PFSK-1 (cell line): ENCODE data around the gene MAPKAPK3.

ENCODE experiments used
- FOXP2 ChIP-seq: optimal IDR thresholded peaks from 2 replicates; pipeline ENCODE3; 2011; ENCODE audit warnings: borderline replicate concordance, control low read depth, inconsistent platforms; ENCODE audit not compliant: insufficient read depth; ENCODE audit errors: extremely low read length, extremely low read depth
- POLR2AphosphoS5 ChIP-seq: IDR thresholded peaks from 2 replicates; pipeline ENCODE4 v1.6.1; 2012; ENCODE audit warnings: low read depth, mild to moderate bottlenecking, control low read depth, low read length, moderate library complexity
- SIN3A ChIP-seq: IDR thresholded peaks from 2 replicates; pipeline ENCODE4 v1.6.1; 2012; ENCODE audit warnings: mild to moderate bottlenecking, low read length, moderate library complexity, borderline replicate concordance; ENCODE audit not compliant: insufficient read depth
- TAF1 ChIP-seq: IDR thresholded peaks from 2 replicates; pipeline ENCODE4 v1.6.1; 2012; ENCODE audit warnings: low read length, control low read depth, borderline replicate concordance; ENCODE audit not compliant: insufficient read depth
- TF ChIP-seq, protein P1 (sequence below), 2 experiments: IDR thresholded peaks; 2 replicates each; pipeline versions ENCODE4 v1.6.1 to v1.8.0; 2011 to 2012; ENCODE audit warnings: low read depth in 2 of 2, low read length in 2 of 2, control low read depth in 1 of 2, inconsistent platforms in 1 of 2, mild to moderate bottlenecking in 1 of 2, moderate library complexity in 1 of 2; ENCODE audit not compliant: insufficient read depth in 1 of 2

The MAPKAPK3 gene

DNA sequence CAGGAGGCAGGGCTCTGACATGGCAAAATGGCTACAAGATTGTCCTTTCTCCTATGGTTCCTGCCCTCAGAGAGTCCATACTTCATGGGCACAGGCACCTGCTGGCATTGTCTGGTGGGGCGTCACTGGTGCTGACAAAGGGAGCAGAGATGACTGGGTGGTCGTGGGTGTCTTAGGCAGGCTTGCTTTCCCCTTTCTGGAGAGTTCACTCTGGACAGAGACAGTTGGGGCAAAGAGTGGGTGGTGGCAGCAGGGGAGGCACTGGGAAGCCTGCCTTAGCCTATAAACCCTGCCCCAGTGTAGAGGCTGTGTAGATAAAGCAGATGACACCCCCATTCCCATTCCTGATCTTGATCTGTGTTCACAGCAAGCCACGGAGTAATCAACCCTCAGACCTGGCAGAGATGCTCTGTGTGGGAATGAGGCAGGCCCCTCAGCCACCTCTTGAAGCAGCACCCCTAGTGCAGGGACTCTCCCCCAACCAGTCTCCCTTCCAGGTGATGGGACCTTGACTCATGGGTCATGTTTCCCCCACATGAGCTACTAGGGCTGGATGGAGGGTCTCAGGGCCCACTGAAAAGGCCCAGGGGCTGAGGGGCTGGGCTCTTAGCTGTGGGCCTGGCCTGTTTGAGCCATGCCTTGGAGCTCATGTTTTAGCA lies 37.1 kb downstream of the MAPKAPK3 start:
- no peak for TF ChIP-seq FOXP2

DNA sequence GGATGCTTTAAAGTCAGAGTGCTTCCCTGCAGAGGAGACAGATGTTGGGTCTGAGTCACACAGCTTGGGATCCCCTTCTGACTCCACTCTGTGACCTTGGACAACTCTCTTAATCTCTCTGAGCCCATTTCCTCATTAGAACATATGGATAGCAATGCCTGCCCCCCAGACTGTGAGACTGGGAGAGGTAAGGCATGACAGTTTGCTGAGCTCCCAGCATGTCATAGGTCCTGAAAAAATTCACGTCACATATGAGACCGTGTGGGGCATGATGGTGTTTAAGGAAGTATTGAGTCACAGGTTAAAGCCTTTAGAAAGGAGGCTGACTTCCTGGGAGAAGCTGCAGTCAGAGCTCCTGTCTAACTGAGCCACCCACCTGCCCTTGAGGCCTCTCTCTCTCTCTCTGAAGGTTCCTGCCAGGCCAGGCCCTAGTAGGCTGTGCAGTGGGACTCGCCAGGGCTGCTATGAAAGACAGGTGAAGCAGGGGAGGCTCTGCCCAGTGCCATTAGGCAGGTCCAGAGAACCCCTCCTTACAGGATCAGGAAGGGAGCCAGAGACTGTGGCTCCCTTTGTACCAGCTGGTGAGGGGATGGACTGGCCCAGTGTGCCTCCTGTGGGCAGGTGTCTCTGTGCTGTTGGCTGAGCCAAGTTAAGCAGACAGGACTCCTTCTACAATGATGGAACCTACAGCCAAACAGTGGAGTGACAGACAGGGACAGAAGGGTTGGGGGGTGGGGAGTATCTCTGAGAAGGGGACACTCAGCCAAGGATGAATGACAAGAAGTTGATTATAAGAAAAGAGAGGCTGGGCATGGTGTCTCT lies 38.3 kb downstream of the MAPKAPK3 start:
- TF ChIP-seq FOXP2 (no peak), TAF1 (no peak), POLR2AphosphoS5 (no peak), SIN3A (no peak)
- TF ChIP-seq, protein P1, sequence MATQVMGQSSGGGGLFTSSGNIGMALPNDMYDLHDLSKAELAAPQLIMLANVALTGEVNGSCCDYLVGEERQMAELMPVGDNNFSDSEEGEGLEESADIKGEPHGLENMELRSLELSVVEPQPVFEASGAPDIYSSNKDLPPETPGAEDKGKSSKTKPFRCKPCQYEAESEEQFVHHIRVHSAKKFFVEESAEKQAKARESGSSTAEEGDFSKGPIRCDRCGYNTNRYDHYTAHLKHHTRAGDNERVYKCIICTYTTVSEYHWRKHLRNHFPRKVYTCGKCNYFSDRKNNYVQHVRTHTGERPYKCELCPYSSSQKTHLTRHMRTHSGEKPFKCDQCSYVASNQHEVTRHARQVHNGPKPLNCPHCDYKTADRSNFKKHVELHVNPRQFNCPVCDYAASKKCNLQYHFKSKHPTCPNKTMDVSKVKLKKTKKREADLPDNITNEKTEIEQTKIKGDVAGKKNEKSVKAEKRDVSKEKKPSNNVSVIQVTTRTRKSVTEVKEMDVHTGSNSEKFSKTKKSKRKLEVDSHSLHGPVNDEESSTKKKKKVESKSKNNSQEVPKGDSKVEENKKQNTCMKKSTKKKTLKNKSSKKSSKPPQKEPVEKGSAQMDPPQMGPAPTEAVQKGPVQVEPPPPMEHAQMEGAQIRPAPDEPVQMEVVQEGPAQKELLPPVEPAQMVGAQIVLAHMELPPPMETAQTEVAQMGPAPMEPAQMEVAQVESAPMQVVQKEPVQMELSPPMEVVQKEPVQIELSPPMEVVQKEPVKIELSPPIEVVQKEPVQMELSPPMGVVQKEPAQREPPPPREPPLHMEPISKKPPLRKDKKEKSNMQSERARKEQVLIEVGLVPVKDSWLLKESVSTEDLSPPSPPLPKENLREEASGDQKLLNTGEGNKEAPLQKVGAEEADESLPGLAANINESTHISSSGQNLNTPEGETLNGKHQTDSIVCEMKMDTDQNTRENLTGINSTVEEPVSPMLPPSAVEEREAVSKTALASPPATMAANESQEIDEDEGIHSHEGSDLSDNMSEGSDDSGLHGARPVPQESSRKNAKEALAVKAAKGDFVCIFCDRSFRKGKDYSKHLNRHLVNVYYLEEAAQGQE (IDR thresholded peaks at IDR 0.05; ENCODE audit: insufficient read depth in 1 of 2, low read depth in 2 of 2, low read length in 2 of 2) = no peak

DNA sequence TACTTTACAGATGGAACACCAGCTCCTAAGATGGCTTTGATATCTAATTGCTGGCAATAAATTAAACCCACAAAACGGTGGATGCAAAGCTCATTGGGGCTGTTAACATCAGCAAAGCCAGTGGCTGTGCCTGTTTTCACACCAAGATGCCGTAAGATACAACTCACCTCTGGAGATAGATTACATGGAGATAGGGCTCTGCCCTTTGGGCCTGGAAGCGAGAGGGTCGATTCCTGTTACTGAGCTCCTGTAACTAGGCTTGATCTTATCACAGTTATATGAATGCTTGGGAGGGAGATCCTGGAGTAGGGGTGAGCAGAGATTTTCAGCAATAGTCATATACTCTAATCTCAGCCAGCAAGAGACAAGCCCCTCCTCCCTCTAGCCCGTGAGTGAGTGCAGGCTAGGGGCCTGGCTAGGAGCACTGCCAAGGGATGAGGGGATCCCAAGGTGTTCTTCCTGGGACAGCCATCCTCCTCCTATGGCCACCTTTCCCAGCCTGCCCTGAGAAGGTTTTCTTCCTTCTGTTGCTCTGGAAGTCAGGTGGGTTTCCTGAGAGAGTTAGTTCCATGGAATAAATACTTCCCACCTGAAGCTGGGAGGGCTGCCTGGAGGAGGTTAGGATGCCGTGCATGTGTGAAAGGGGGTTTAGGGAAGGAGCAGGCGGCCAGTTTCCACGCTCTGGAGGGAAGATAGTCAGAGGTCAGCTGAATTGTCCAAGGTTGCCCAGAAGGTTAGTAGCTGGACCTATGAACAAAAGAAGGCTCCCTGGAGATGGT lies 39.7 kb downstream of the MAPKAPK3 start:
- TF ChIP-seq POLR2AphosphoS5 (no peak), TAF1 (no peak), SIN3A (no peak), FOXP2 (no peak)
- TF ChIP-seq, protein P1 (IDR thresholded peaks at IDR 0.05; ENCODE audit: insufficient read depth in 1 of 2, low read depth in 2 of 2, low read length in 2 of 2) = no peak

DNA sequence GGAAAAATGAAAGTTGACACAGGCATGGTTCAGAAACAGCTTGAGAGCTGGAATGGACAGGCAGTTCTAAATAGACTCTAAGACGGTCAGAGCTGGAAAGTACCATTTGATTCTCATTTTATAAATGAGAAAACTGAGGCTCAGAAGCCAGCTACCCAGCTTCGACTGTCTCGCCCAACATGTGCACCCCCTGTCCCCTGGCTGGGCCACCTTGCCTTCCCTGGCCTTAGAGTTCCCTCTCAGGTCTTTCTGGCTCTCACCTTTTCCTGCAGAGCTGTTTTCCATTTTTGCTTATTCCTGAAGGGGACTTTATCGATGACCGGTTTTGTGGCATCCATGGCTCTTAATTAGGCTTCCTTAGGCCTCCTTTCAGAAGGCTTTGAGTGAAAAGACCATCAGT lies 40.5 kb downstream of the MAPKAPK3 start:
- TF ChIP-seq POLR2AphosphoS5 (no peak), FOXP2 (no peak)

DNA sequence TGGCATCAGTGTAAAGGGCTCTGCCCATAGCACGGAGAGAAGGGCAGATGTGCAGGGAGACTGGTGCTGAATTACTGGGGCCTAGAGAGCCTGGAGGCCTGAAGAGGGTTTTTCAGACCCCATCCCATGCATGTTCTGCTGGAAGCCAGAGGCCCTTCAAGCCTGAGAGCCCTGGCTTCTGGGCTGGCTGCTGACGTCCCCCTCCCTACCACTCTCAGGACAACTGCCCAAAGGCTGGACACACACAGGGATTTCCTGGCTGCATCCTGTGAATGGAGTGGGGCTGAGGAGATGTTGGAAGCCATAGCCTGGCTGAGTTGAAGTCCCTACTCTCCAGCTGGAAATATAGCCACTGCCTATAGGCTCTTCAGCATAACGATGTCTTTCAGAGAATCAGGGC lies 40.9 kb downstream of the MAPKAPK3 start:
- TF ChIP-seq, protein P1 (IDR thresholded peaks at IDR 0.05; ENCODE audit: insufficient read depth in 1 of 2, low read depth in 2 of 2, low read length in 2 of 2) = no peak
- TF ChIP-seq POLR2AphosphoS5 (no peak), TAF1 (no peak), SIN3A (no peak), FOXP2 (no peak)
